ENCODE measurements around the gene SFXN1. TPM values are rescaled to one million over a fixed set of nuclear protein-coding genes. Genes with fewer than 3 reads are reported as not detected.
"Not testable (repeated sequence)": the region's sequence is repeated elsewhere in the genome, so short reads cannot be mapped to it uniquely, and the experiment has no call there.

The SFXN1 gene
- total and polyA plus RNA-seq, 12 donors = 14.3 to 39.6 (median 32.5) TPM

GRCh38 chr5:175443514-175444059 is 34.8 kb upstream of the SFXN1 start:
- WGBS, 2 donors = 4 to 5% methylated on average over 28 to 29 of the region's 29 CpGs
- peaks cover 18 to 100% (median 82%) of the 10 kb centered on the region in 7 donors for H3K27me3 ChIP-seq
- no peaks in the 10 kb centered on the region for H3K36me3 ChIP-seq
- no peak for DNase-seq
- peaks cover 0 to 13% (median 8%) of the 10 kb centered on the region in 9 donors for H3K4me1 ChIP-seq
- intact Hi-C loops (cut with DNase I) = loop anchor here in 9 of 10 donors (1.0 to 10.0 kb wide), 4 partner anchors 491 to 1029 kb away; no protein-coding TSS in a partner anchor
- no peak for ATAC-seq
- no peak for TF ChIP-seq CTCF (IDR thresholded peaks at IDR 0.05)
- no peak overlapping the region for H3K27ac ChIP-seq
- no peaks in the 10 kb centered on the region for H3K9me3 ChIP-seq
- H3K4me3 ChIP-seq = peak overlapping the region in 5 of 10 donors; percentile 8 to 35 (median 32)

GRCh38 chr5:175444060-175444904 is 34.1 kb upstream of the SFXN1 start, which contains the start of gene DRD1:
DRD1 (minus strand) TSS chr5:175444182; CDS start chr5:175443099, 1,083 bp downstream.
- ATAC-seq (peak in 6 of 8 donors; percentile 59 to 88 (median 70)), DNase-seq (peak in 1 of 2 donors; percentile 36)
- Histone ChIP-seq H3K36me3 (no peaks in the 10 kb centered on the region), H3K4me1 (peaks cover 0 to 13% (median 8%) of the 10 kb centered on the region in 9 donors), H3K27me3 (peaks cover 18 to 100% (median 84%) of the 10 kb centered on the region in 7 donors), H3K9me3 (no peaks in the 10 kb centered on the region), H3K4me3 (peak within 1 kb of the TSS in 8 of 10 donors; percentile 8 to 35 (median 26)), H3K27ac (no peak within 1 kb of the TSS)
- intact Hi-C loops (cut with DNase I) = loop anchor here in 8 of 10 donors (1.0 to 10.0 kb wide), 4 partner anchors 492 to 1029 kb away; no protein-coding TSS in a partner anchor
- peak; percentile 36 to 73 (median 64) for TF ChIP-seq CTCF (IDR thresholded peaks at IDR 0.05)
- WGBS, 2 donors = 1% methylated on average over 88 to 91 of the region's 91 CpGs

- peaks cover 18 to 100% (median 91%) of the 10 kb centered on the region in 7 donors for H3K27me3 ChIP-seq
- ATAC-seq (no peak), DNase-seq (no peak)
- no peaks in the 10 kb centered on the region for H3K36me3 ChIP-seq
- WGBS, 2 donors = 19 to 20% methylated on average over 37 of the region's 37 CpGs
- no peak overlapping the region for H3K27ac ChIP-seq
- no peaks in the 10 kb centered on the region for H3K9me3 ChIP-seq
- H3K4me3 ChIP-seq = peak overlapping the region in 6 of 10 donors; percentile 8 to 35 (median 29)
- peak in 2 of 9 donors; percentile 7 to 16 for TF ChIP-seq CTCF (IDR thresholded peaks at IDR 0.05)
- intact Hi-C loops (cut with DNase I) = loop anchor here in 8 of 10 donors (1.0 to 10.0 kb wide), 4 partner anchors 493 to 1030 kb away; no protein-coding TSS in a partner anchor
- peaks cover 0 to 13% (median 8%) of the 10 kb centered on the region in 9 donors for H3K4me1 ChIP-seq
Observed at GRCh38 chr5:175444905-175445456, 33.4 kb upstream of the SFXN1 start.

- intact Hi-C loops (cut with DNase I) = loop anchor here in 1 of 10 donors (10.0 kb wide), 1 partner anchor 1032 kb away; no protein-coding TSS in a partner anchor
- H3K4me3 ChIP-seq, DNase-seq, H3K9me3 ChIP-seq, ATAC-seq, H3K27ac ChIP-seq, H3K36me3 ChIP-seq: not testable (repeated sequence)
- 87 to 88% methylated on average over 14 of the region's 14 CpGs for WGBS, 2 donors
- peaks cover 0 to 13% (median 8%) of the 10 kb centered on the region in 9 donors for H3K4me1 ChIP-seq
- H3K27me3 ChIP-seq = peaks cover 18 to 100% (median 95%) of the 10 kb centered on the region in 7 donors
Observed at GRCh38 chr5:175446378-175446777, 32.0 kb upstream of the SFXN1 start.
